NCI-H2196 treated with DMSO at 0.1 percent for 48 hours (cell line): ENCODE results near the gene KCNQ1.

Experiments
- DNase-seq: peaks from one replicate; lab custom pipeline; 2025; ENCODE audit not compliant: unreplicated experiment; lab: John Stamatoyannopoulos, UW

The KCNQ1 gene

GRCh38 chr11:2844996-2845395 lies 400.2 kb downstream of the KCNQ1 start:
- DNase-seq, result no peak

DNA sequence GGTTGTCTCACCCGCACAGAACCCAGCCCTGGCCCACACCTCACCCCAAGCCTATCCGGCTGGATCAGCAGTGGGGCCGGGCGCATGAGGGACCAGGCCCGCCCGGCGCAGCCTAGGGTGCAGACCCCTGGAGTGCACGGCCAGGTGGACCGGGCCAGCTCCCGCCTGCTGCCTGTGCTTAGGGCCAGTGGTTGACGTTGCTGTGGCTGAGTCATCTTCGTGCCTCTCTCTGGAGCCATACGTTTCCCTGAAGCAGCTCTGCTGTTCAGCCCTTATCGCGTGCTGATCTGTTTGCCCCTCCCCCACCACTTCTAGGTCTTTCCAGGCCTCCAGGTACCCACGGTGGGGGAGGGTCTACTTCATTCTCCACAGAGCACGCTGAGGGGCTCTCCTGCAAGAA lies 401.2 kb downstream of the KCNQ1 start:
- no peak for DNase-seq

GRCh38 chr11:2846470-2846869 lies 401.7 kb downstream of the KCNQ1 start:
- DNase-seq, result no peak

DNA sequence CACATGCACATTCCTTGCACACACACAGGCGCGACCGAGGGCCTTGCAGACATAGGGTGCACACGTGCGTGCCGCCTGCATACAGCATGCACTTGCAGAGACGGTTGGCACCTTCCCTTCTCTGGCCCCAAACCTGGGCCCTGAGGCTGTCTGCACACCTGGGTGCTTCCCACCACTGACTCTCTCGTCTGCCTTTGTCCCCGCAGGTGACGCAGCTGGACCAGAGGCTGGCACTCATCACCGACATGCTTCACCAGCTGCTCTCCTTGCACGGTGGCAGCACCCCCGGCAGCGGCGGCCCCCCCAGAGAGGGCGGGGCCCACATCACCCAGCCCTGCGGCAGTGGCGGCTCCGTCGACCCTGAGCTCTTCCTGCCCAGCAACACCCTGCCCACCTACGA lies 402.8 kb downstream of the KCNQ1 start:
- DNase-seq, result no peak

DNA sequence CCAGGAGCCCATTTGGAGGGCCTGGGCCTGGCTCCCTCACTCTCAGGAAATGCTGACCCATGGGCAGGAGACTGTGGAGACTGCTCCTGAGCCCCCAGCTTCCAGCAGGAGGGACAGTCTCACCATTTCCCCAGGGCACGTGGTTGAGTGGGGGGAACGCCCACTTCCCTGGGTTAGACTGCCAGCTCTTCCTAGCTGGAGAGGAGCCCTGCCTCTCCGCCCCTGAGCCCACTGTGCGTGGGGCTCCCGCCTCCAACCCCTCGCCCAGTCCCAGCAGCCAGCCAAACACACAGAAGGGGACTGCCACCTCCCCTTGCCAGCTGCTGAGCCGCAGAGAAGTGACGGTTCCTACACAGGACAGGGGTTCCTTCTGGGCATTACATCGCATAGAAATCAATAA lies 403.7 kb downstream of the KCNQ1 start:
- no peak for DNase-seq

DNA sequence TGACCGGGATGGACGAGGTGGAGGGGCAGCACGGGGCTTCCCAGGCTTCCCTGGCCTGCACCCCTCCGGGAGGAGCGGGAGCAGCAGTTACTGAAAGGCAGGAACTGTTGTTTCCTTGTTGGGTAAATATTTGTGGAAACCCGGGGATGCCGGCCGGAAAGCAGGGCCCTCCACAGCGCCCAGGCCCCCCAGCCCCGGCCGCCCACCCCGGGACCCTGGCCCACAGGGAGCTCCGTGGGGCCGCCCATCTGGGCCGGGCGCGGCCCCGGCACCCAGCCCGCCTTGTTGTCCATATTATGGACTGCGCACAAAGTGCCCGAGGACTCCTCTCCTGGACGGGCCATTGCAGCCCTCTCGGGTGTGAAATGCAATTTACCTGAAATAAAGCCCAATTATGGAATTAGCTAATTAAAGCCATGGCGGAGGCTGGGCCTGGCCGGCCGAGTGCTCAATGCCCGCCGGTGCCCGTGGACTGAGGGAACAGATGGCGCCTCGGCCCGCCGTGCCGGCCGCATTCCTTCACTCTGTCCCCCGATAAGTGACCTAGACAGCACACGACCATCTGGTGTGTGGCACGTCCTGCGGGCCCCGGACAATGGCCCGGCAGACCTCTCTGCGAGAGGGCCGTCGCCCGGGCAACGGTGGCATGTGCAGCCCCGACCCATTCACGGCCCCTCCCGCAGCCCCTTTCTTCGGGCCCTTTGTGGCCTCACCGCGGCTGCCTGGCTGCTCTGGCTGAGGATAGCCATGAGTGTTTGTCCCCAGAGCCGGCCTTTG lies 405.4 kb downstream of the KCNQ1 start:
- DNase-seq, result no peak

GRCh38 chr11:2853401-2853800 lies 408.6 kb downstream of the KCNQ1 start:
- DNase-seq, result no peak

- no peak for DNase-seq
Measured at GRCh38 chr11:2853997-2854560, 409.3 kb downstream of the KCNQ1 start.

GRCh38 chr11:2855162-2855561 lies 410.4 kb downstream of the KCNQ1 start:
- DNase-seq, result no peak

DNA sequence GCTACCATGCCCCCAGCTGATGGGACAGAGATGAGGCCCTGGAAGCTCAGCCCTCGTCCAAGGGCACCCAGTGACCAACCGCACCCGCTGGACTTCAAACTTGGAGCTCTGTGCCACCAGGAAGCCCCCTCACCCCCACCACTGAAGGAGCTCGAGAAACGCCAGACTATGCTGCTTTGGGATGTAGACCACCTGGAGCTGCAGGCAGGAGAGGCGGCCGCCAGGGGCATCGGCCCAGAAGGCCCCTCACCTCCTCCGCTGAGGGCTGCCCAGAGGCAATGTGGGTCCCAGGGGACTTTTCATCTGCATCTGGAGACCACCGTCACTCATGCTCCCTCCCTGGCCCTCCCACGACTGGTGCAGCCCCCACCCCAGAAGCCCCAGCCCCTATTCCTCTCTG lies 412.5 kb downstream of the KCNQ1 start:
- DNase-seq, result no peak

GRCh38 chr11:2857918-2858317 lies 413.1 kb downstream of the KCNQ1 start:
- no peak for DNase-seq

GRCh38 chr11:2858995-2859698 lies 414.3 kb downstream of the KCNQ1 start:
- DNase-seq, result no peak

DNA sequence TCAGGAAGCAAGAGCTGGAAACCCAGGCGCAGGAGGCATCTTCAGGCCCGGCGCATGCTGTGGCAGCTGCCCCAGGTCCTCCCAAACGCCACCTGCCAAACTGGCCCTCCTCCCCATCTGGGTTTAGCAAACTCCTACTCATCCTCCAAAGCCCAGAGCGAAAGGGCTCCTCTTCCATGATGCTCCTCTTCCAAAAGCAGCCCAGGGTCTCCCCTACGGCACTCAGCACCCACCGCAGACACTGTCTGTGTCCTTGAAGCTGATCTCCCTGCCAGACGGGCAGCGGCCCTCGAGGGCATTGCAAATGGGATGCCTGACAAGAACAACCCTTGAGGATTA lies 414.9 kb downstream of the KCNQ1 start:
- DNase-seq, result no peak

- no peak for DNase-seq
Measured at GRCh38 chr11:2860636-2861035, 415.8 kb downstream of the KCNQ1 start.

GRCh38 chr11:2862395-2863275 lies 417.8 kb downstream of the KCNQ1 start:
- no peak for DNase-seq

DNA sequence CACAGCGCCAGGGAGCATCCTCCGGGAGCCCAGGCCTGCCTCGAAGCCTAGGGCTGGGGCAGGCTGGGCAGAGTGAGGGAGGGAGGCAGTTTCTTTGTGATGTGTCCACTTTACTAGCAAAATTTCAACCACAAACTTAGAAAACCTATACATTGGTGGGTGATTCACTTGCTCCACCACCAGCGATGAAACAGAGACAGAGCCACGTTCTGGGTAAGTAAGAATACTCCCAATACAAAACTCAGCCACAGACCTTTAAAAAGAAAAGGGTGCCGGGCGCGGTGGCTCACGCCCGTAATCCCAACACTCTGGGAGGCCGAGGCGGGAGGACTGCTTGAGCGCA lies 418.4 kb downstream of the KCNQ1 start:
- no peak for DNase-seq

DNA sequence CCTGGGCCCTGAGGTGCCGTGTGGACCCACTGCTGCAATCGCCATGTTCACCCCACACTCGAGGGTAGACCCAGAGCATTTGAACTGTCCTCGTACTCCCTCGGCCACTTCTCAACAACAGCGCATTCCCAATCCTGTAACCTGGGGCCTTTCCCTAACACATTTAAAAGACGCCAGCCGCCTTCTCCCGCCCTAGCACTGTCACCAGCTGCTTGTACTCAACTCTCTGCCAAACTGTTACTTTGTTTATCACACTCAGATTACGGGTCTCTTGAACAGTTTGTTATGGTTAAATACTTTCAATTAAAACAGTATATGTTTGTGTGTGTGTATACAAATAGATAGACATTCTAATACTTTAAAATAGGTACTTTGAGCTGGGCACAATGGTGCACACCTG lies 420.1 kb downstream of the KCNQ1 start:
- DNase-seq, result no peak

DNA sequence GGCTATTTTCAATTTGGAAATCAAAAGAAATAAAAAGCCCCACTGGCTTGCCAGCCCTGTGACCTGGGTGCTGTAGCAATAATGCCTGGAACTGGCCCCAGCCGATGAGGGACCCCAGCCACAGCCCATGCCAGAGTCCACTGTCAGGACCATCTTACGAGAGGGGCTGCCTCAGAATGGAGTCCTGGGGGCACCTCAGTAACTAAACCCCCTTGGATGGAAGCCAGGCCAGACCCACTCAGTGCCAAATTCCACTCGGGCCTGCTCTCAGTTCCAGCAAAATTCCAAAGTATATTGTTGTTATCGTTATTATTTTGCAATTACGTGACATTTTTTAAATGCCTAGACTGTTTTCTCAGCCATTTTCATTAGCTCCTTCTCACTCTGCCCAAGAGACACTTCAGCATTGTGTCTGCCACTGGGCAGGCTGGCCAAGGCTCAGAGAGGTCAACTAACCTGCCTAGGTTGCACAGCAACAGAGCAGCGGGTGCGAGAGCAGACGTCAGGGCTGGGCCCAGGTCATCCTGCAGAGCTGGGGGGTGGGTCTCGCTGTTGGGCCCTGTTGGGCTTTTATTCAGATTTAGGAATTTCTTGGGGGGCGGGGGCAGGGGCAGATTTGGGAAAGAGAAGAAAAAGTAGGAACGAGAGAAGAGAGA lies 421.2 kb downstream of the KCNQ1 start:
- no peak for DNase-seq

DNA sequence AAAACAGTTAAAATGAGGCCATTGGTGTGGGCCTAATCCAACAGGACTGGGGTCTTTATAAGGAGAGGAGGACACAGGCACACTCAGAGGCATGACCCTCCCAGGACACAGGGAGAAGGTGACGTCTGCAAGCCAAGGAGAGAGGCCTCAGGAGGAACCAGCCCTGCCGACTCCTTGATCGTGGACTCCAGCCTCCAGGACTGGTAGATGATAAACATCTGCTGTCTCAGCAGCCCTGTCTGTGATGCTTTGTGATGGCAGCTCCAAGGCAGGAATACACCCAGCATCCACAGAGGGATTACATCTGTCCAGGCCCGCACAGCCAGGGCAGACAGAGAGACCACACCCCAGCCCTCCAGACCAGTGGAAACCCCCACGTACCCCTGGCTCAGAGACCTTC lies 422.3 kb downstream of the KCNQ1 start:
- no peak for DNase-seq

DNA sequence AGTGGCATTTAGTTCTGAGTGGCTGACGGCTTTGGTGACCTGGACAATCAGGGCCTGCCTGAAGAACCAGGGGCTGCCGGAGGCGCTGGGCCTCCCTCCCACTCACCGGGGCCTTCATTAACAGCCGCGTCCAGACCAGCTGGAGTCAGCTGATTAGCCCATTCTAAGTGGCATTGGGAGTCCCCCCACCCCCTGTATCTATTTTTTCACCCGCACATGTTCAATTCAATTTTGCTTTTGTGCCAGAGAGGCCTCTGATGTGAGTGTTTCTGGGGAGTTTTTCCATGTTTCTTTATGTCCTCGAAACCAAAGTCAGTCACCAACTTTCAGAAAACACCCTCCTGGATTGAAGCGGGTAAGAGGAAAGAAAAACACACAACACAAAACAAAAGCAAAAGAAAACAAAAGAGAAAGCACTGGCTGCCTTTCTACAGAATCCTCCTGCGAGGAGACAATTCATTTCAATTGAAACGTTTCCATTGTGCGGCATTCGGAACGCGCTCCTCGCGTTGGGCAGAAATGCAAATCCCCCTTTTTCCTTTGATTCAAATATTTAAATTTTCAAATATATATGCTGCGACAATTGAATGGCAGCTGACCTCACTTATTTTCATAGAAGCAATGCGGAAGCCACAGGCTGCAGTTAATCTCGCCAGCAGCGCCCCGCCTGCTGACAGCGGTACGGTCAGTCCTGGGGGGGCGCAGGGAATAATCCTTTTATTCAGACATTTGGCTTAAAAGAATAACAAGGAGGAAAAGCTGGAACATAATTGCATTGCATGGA lies 423.1 kb downstream of the KCNQ1 start:
- no peak for DNase-seq
